Kidney epithelial cell (primary cell): Measurements from ENCODE around the gene FBXO47. TPM values are rescaled to one million over a fixed set of nuclear protein-coding genes. Genes with fewer than 3 reads are reported as not detected.

ENCODE experiments used
- DNase-seq: peaks from one replicate; pipeline ENCODE4 v3.0.0-alpha.2; 2010; ENCODE audit warnings: low read depth
- H3K27me3 ChIP-seq: 2 replicates; pipeline ENCODE4 v1.6.0; 2011; ENCODE audit warnings: low read length; ENCODE audit not compliant: control insufficient read depth, insufficient read depth
- H3K36me3 ChIP-seq: 2 replicates; pipeline ENCODE4 v1.5.1; 2011; ENCODE audit warnings: low read length; ENCODE audit not compliant: control insufficient read depth, insufficient read depth
- H3K4me3 ChIP-seq: 2 replicates; pipeline ENCODE4 v1.5.1; 2011; ENCODE audit warnings: low read depth, mild to moderate bottlenecking, control low read depth, low read length
- total RNA-seq: library from RNA; depleted of rRNA; stranded (reverse); fragments of >200 nt; gene quantifications from 2 replicates; pipeline ENCODE4 v1.2.3, GENCODE V29; 2015
- TF ChIP-seq, protein P1 (sequence below): IDR thresholded peaks from 2 replicates; pipeline ENCODE4 v1.5.1; 2011; ENCODE audit warnings: mild to moderate bottlenecking, moderate library complexity, low read length, control low read depth, inconsistent platforms; ENCODE audit not compliant: insufficient read depth, poor library complexity, severe bottlenecking

Gene FBXO47
- total RNA-seq, 1 donor from 2014 or later: not detected

DNA sequence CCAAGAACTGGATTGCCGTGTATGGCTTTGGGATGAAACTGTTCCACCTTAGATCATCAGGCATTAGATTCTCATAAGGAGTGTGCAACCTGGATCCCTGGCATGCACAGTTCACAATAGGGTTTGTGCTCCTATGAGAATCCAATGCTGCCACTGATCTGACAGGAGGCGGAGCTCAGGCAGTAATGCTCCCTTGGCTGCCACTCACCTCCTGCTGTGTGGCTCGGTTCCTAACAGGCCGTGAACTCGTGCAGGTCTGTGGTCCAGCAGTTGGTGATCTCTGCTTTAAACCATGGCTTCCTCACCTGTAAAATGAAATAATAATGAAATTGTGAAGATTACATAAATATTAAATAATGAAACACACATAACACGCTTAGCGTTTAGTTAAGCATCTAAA is 45.5 kb upstream of the FBXO47 start:
- no peak for DNase-seq
- H3K4me3 ChIP-seq: no peak overlapping the region
- H3K27me3 ChIP-seq: peaks cover 4% of the 10 kb centered on the region
- TF ChIP-seq, protein P1, sequence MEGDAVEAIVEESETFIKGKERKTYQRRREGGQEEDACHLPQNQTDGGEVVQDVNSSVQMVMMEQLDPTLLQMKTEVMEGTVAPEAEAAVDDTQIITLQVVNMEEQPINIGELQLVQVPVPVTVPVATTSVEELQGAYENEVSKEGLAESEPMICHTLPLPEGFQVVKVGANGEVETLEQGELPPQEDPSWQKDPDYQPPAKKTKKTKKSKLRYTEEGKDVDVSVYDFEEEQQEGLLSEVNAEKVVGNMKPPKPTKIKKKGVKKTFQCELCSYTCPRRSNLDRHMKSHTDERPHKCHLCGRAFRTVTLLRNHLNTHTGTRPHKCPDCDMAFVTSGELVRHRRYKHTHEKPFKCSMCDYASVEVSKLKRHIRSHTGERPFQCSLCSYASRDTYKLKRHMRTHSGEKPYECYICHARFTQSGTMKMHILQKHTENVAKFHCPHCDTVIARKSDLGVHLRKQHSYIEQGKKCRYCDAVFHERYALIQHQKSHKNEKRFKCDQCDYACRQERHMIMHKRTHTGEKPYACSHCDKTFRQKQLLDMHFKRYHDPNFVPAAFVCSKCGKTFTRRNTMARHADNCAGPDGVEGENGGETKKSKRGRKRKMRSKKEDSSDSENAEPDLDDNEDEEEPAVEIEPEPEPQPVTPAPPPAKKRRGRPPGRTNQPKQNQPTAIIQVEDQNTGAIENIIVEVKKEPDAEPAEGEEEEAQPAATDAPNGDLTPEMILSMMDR: no peak
- no peaks in the 10 kb centered on the region for H3K36me3 ChIP-seq

GRCh38 chr17:39011907-39012468 is 44.8 kb upstream of the FBXO47 start:
- Histone ChIP-seq H3K27me3 (peaks cover 4% of the 10 kb centered on the region), H3K4me3 (no peak overlapping the region), H3K36me3 (no peaks in the 10 kb centered on the region)
- DNase-seq: no peak
- TF ChIP-seq, protein P1: no peak

DNA sequence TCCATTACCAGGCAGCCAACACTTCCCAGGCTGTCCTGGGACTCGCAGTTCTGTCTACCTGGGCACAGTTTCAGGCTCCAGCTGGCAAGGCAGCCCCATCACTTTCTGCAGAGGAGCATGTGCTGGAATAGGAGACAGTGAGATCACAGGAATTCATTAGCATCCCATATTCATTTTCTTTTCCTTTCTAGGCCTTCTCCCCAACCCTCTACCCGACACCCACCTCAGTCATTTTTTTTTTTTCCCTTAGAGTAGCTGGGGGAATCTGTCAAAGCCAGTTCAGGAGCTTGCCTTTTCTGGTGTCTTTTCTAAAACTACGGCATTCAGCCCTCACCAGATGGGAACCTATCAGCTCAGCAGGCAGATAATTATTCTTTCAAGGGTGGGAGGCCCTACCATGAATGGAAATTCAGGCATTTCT is 42.4 kb upstream of the FBXO47 start:
- DNase-seq: no peak
- Histone ChIP-seq H3K4me3 (no peak overlapping the region), H3K36me3 (no peaks in the 10 kb centered on the region), H3K27me3 (peaks cover 9% of the 10 kb centered on the region)
- TF ChIP-seq, protein P1: no peak

DNA sequence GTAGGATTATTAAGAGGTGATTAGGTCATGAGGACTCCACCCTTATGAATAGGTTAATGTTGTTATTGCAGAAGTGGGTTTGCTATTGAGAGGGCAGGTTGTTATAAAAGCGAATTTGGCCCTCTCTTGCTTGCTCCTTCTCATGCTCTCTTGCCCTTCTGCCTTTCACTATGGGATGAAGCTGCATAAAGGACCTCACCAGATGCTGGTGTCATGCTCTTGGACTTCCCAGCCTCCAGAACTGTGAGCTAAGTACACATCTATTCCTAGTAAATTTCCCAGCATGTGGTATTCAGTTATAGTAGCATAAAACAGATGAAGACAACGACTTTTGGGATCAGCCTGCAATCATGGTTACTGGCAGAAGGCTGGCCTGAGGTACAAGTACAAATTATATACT is 41.4 kb upstream of the FBXO47 start:
- Histone ChIP-seq H3K27me3 (peaks cover 9% of the 10 kb centered on the region), H3K4me3 (no peak overlapping the region), H3K36me3 (no peaks in the 10 kb centered on the region)
- DNase-seq: no peak
- TF ChIP-seq, protein P1: no peak

DNA sequence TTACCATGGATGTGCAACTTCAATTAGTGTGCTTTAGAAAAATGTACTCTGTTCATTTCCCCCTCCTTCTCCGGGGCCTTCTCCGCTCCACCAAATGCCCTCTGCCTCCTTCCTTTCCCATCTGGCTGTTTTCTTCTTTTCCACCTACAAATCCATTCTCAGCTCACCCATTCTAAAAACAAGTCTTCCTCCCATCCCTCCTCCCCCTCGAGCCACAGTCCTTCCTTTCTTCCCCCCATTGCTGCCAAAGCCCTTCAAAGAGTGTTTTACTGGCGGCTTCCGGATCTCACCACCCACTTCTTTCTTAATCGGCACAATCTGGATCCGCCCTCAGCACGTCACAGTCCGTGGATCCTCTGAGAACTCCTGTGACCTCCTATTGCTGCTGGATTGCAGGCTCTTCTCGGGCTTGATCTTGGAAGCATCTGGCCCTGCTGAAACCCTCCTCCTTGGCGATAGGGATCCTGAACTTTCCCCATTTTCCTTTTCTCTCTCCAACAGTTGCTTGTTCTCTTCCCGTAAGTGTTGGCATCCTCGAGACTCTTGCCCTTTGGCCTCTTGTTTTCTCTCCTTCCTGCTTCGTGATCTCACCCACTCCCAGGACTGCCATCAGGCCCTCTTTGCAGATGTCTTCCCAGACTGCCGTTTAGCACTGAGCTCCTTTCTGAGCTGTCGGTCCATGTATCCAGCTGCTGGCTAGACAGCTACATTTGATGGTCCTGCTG is 36.0 kb upstream of the FBXO47 start:
- peaks cover 5% of the 10 kb centered on the region for H3K27me3 ChIP-seq
- TF ChIP-seq, protein P1: no peak
- DNase-seq: no peak
- H3K36me3 ChIP-seq: no peaks in the 10 kb centered on the region
- H3K4me3 ChIP-seq: no peak overlapping the region
